Activated CD4-positive, alpha-beta T cell treated with anti-CD3 and anti-CD28 coated beads for 4 hours (primary cell): ENCODE results near the gene MAP4.
A peak's percentile ranks its signal among the peaks of the same experiment; 100 is the strongest.
"Not testable (repeated sequence)": the region's sequence is repeated elsewhere in the genome, so short reads cannot be mapped to it uniquely, and the experiment has no call there.

Experiments used
- DNase-seq, 2 donors: peaks; one replicate each; pipeline ENCODE4 v3.0.0-alpha.2; 2020

MAP4 gene

GRCh38 chr3:48013288-48013980 is 2.8 kb downstream of the MAP4 start:
- DNase-seq: no peak

- DNase-seq: no peak
Observed at GRCh38 chr3:48012659-48013058, 3.6 kb downstream of the MAP4 start.

GRCh38 chr3:48008066-48008465 is 8.2 kb downstream of the MAP4 start:
- not testable (repeated sequence) for DNase-seq

GRCh38 chr3:48007361-48007760 is 8.9 kb downstream of the MAP4 start:
- not testable (repeated sequence) for DNase-seq

GRCh38 chr3:48006794-48007193 is 9.4 kb downstream of the MAP4 start:
- not testable (repeated sequence) for DNase-seq

GRCh38 chr3:48004694-48005093 is 11.5 kb downstream of the MAP4 start:
- no peak for DNase-seq

GRCh38 chr3:48002787-48003186 is 13.4 kb downstream of the MAP4 start:
- no peak for DNase-seq

- no peak for DNase-seq
Observed at GRCh38 chr3:48001991-48002390, 14.2 kb downstream of the MAP4 start.

- DNase-seq: no peak
Observed at GRCh38 chr3:48000212-48000611, 16.0 kb downstream of the MAP4 start.

- DNase-seq: no peak
Observed at GRCh38 chr3:47996440-47996839, 19.8 kb downstream of the MAP4 start.

- DNase-seq: no peak
Observed at GRCh38 chr3:47994180-47994579, 22.0 kb downstream of the MAP4 start.

GRCh38 chr3:47991341-47991740 is 24.9 kb downstream of the MAP4 start:
- DNase-seq: no peak

GRCh38 chr3:47989981-47990440 is 26.2 kb downstream of the MAP4 start:
- DNase-seq: peak; percentile 72 to 77

- no peak for DNase-seq
Observed at GRCh38 chr3:47985381-47985780, 30.8 kb downstream of the MAP4 start.

GRCh38 chr3:47984075-47984728 is 32.0 kb downstream of the MAP4 start:
- DNase-seq: no peak

GRCh38 chr3:47980795-47981194 is 35.4 kb downstream of the MAP4 start:
- no peak for DNase-seq

- DNase-seq: no peak
Observed at GRCh38 chr3:47979070-47979469, 37.1 kb downstream of the MAP4 start.

- DNase-seq: no peak
Observed at GRCh38 chr3:47978386-47978785, 37.8 kb downstream of the MAP4 start.

- no peak for DNase-seq
Observed at GRCh38 chr3:47976135-47976732, 40.0 kb downstream of the MAP4 start.

- no peak for DNase-seq
Observed at GRCh38 chr3:47974974-47975470, 41.2 kb downstream of the MAP4 start.

GRCh38 chr3:47971081-47971480 is 45.1 kb downstream of the MAP4 start:
- no peak for DNase-seq

- DNase-seq: no peak
Observed at GRCh38 chr3:47964740-47965139, 51.5 kb downstream of the MAP4 start.

GRCh38 chr3:47961815-47962606 is 54.2 kb downstream of the MAP4 start:
- DNase-seq: peak in 1 of 2 donors; percentile 7
